AG10803 (cell line): Measurements from ENCODE around the gene TRIM17.

Experiments used
- DNase-seq: peaks from one replicate; pipeline ENCODE4 v3.0.0; 2010; ENCODE audit warnings: low read depth
- H3K4me3 ChIP-seq: 2 replicates; pipeline ENCODE4 v1.5.1; 2011; ENCODE audit warnings: mild to moderate bottlenecking, low read length, control low read depth
- TF ChIP-seq, protein P1 (sequence below): conservative IDR thresholded peaks from 2 replicates; pipeline ENCODE4 v1.5.1; 2011; ENCODE audit warnings: mild to moderate bottlenecking, low read length, control low read depth, inconsistent platforms

Gene TRIM17

DNA sequence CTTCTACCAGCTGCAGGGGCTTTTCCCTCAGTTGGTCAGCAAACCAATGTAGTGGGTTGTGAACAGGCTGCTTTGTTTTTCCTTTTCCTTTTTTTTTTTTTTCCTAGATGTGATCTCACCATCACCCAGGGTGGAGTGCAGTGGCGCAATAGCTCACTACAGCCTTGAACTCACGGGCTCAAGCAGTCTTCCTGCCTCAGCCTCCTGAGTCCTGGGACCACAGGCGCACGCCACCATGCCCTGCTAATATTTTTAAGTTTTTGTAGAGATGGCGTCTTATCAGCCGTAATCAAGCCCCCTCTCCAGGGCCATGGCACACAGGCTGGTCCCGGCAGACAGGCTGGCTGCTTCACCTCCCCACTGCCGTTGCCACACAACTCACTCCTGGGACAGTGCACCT lies 6.6 kb downstream of the TRIM17 start:
- TF ChIP-seq, protein P1, sequence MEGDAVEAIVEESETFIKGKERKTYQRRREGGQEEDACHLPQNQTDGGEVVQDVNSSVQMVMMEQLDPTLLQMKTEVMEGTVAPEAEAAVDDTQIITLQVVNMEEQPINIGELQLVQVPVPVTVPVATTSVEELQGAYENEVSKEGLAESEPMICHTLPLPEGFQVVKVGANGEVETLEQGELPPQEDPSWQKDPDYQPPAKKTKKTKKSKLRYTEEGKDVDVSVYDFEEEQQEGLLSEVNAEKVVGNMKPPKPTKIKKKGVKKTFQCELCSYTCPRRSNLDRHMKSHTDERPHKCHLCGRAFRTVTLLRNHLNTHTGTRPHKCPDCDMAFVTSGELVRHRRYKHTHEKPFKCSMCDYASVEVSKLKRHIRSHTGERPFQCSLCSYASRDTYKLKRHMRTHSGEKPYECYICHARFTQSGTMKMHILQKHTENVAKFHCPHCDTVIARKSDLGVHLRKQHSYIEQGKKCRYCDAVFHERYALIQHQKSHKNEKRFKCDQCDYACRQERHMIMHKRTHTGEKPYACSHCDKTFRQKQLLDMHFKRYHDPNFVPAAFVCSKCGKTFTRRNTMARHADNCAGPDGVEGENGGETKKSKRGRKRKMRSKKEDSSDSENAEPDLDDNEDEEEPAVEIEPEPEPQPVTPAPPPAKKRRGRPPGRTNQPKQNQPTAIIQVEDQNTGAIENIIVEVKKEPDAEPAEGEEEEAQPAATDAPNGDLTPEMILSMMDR: no peak
- no peak overlapping the region for H3K4me3 ChIP-seq
- peak; percentile 51 for DNase-seq

DNA sequence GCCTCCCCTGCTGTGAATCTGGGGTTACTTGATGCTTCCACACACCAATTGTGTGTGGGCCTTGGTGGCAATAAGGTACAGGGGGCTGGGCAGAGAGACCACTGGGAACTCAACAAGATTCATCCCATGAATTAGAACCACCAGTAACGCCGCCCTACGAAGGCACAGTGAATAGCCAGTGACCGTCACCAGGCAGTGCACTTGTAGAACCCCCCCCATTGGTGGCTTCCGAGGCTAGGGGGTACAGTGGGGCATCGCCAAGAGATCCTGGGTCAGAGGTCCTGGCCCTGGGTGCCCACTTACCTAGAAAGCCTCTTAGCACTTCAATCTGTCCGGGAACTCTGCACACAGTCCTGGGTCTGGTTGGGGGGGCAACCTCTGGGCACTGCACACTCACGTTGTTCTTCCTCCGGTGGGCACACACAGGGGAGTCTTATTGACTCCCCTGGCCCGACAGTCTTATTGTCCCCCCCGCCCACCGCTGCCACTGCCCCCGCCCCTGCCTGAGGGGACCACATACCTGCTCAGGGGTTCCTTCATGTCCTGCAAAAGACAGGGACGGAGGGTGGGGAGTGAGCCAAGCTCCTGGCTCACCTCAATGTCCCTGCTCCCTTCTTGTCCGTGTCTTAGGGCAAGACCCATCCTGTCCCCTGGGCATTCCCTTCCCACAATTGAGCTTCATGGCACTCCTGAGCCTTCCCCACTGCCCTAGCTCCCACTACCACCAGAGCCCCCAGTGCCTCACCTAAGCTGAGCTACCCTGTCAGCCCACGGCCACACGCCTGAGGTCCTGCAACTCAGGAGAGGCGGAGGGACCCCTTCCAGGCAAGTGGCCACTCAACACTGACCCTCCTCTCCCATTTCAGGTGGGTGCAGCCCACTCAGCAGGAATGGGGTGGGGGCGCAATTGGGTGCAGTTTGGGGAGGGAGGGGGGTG lies 7.5 kb downstream of the TRIM17 start:
- TF ChIP-seq, protein P1: no peak
- no peak for DNase-seq
- H3K4me3 ChIP-seq: no peak overlapping the region

DNA sequence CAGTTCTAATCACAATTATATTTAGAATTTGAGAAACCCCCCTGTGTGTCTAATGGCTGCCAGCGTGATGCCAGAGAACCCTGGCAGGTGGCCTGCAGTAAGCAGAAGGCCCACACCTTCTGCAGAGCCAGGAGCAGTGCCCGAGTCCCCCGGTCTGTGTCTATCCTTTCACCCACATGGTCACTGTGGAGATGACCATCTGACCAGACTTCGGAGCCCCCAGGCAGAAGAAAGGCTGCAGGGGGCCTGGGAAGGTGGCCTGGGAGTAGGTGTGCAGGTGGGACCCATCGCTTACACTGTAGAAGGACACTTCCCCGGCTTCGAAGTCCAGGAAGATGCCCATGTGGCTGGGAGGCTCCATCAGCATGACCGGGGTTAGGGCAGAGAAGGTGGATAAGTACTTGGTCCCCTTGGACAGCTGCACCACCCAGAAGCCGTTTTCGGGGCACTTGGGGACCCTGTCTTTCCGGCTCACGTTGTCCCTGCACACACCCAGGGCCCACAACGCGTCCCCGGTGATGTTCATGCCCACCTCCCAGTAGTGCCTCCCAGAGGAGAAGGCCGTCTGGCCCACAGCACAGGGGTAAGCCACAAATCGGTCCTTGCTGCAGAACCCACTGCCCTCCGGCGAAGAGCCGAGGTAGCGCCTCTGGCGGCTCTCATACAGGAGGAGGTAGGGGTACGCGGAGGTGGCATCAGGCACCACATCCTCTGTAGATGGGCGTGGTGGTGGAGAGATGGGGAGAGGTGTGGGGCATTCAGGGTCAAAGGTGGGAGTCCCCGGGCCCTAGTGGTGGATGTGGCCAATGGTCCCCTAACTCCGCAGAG lies 8.4 kb downstream of the TRIM17 start:
- TF ChIP-seq, protein P1: no peak
- DNase-seq: no peak
- peak overlapping the region; percentile 91 for H3K4me3 ChIP-seq

DNA sequence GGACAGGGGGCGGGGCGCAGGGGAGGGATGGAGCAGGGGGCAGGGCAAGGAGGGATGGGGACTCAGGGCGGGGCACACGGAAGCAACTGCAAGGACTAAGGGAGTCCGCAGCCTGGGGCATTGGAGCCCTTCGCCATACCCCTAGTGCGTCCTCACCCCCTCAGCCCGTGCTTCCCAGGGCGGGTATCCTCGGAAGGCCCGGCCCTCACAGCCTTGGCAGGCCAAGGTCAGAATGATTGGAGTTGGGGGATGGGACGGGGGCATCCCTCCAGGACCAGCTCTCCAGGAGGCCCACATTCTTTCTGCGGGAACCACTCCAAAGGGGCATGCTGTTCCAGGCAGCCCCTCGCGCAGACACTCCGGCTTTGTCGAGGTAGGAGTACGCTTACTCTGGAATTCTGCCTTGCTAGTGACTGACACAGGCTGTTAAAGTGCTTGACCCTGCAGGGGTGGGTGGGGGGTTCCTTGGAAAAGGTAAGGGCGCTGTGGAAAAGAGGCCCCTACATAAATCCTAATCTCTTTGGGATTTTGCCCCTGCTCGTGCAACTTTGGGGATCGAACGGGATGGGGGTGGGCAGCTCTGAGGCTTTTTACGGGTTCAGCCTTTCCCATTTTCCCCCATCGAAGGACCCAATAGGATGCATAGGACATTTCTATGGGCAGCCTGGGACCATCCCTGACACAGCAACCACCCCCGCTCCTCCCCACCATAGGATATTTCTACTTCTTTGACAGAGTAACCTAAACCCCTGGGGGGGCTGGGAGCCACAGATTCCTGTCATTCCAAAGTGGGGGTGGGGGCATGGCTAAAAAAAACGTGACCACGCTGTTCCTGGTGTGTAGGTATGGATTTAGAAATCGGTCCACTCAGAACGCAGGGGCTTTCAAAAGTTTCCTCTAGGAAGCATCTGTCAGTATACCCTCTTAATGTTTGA lies 9.3 kb downstream of the TRIM17 start:
- DNase-seq: no peak
- TF ChIP-seq, protein P1: no peak
- peak overlapping the region; percentile 91 for H3K4me3 ChIP-seq

DNA sequence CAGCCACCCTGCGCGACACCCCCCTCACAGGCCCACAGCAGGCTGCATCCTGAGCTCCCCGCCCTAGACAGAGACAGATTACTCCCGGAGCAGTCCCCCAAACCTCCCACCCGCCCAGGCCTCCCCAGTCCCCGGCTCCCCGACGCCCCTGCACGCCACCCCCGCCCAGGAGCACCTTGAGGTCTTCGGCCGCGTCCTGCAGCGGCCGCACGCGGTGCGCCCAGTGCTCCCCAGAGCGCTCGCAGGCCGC lies 10.8 kb downstream of the TRIM17 start:
- DNase-seq: no peak
- TF ChIP-seq, protein P1: no peak
- peak overlapping the region; percentile 91 for H3K4me3 ChIP-seq

DNA sequence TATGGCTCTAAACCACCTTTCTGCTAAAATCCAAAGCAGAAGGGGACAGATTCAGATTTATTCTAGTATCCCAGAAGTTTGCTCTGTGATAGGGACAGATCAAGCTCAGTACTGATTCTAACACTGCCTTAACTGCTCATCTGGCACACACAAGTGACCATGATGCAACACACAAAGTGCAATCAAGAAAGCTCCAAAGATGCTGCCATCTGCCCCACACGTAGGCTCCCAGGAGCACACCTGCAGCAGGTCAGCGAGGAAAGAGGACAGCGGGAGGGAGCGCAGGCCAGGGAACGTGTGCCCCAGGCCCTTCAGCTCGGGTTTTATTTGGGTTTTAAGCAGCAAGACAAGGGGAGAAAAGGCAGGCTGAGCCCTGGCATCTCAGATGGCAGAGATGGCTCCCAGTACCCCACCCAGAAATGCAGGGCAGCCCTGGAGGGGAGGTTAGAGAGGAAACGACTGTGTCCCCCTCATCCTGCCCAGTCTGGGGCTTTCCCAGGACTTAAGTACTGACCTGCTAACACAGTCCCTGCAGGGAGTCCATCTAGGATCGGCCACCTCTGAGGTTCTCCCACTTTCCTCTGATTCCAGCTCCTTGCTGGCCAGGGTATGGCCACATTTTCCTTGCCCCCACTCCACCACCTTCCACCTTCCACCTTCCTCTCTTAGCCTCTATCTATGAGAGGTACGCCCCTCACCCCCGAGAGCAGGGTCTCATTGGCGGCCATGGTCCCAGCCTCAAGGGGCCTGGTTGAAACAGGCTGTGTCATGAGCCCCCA lies 11.3 kb downstream of the TRIM17 start:
- peak; percentile 31 for DNase-seq
- peak overlapping the region; percentile 91 for H3K4me3 ChIP-seq
- TF ChIP-seq, protein P1: no peak
